ENCODE measurements around the gene ANGPT4. TPM values are rescaled to one million over a fixed set of nuclear protein-coding genes. Genes with fewer than 3 reads are reported as not detected.

Gene ANGPT4
- total RNA-seq, 5 donors from 2014 or later (not counting 1 experiment from before 2014, with no cell fraction given): not detected

DNA sequence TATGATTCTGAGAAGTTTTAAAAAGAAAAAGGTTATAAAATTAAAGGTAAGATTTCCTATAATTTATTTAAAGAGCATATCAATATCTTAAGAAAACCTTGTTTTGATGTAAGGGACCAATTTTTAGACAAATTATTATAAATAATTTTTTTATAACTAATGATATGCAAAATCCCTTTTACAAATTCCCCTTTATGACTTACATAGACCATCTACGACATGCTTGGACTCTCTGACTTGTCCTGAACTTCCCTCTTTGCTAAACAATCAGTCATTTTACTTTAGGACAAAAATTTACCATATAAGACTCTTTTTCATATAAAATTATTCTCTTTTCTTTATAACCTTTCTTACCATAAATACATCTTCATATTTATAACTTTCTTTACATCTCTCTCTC is 15.3 kb upstream of the ANGPT4 start:
- H3K9me3 ChIP-seq: no peaks in the 10 kb centered on the region
- Mint-ChIP-seq H3K27ac (no peak overlapping the region), H3K4me1 (no peaks in the 10 kb centered on the region), H3K9me3 (peaks cover 5 to 16% (median 10%) of the 10 kb centered on the region in 3 donors), H3K36me3 (no peaks in the 10 kb centered on the region), H3K27me3 (peaks cover 5% of the 10 kb centered on the region in 2 donors), H3K4me3 (no peak overlapping the region)
- ChIA-PET POLR2A (no interaction called here), CTCF (no interaction called here)
- H3K36me3 ChIP-seq (ENCODE audit: control insufficient read depth in 2 of 2, extremely low read depth in 1 of 2, insufficient read depth in 1 of 2, low read length in 1 of 2): no peaks in the 10 kb centered on the region
- WGBS (ENCODE audit: insufficient coverage): 55% methylated on average over 1 of the region's 1 CpG
- ATAC-seq (replicated peaks in 1 of 4) (no peak), DNase-seq (no peak)
- H3K4me1 ChIP-seq (ENCODE audit: control insufficient read depth in 1 of 2, extremely low read depth in 1 of 2, insufficient read depth in 2 of 2, low read length in 2 of 2): no peaks in the 10 kb centered on the region
- no peaks in the 10 kb centered on the region for H3K27me3 ChIP-seq (replicated peaks in 1 of 2; ENCODE audit: control insufficient read depth in 2 of 2, extremely low read depth in 1 of 2, insufficient read depth in 2 of 2, low read length in 1 of 2)
- H3K27ac ChIP-seq (ENCODE audit: low read length): no peak overlapping the region
- no peak overlapping the region for H3K4me3 ChIP-seq (ENCODE audit: control insufficient read depth in 1 of 2, extremely low read depth in 1 of 2, low read length in 1 of 2)

- no peak overlapping the region for H3K4me3 ChIP-seq (ENCODE audit: control insufficient read depth in 1 of 2, extremely low read depth in 1 of 2, low read length in 1 of 2)
- ATAC-seq (replicated peaks in 1 of 4): no peak
- no peak overlapping the region for H3K27ac ChIP-seq (ENCODE audit: low read length)
- ChIA-PET POLR2A (no interaction called here), CTCF (no interaction called here)
- no peak overlapping the region for H3K4me3 Mint-ChIP-seq
- peaks cover 10 to 12% of the 10 kb centered on the region in 2 donors for H3K27me3 Mint-ChIP-seq
- no peak for DNase-seq
- 96% methylated on average over 4 of the region's 6 CpGs for WGBS (ENCODE audit: insufficient coverage)
- H3K36me3 Mint-ChIP-seq: no peaks in the 10 kb centered on the region
- no peak overlapping the region for H3K27ac Mint-ChIP-seq
- H3K36me3 ChIP-seq (ENCODE audit: control insufficient read depth in 2 of 2, extremely low read depth in 1 of 2, insufficient read depth in 1 of 2, low read length in 1 of 2): no peaks in the 10 kb centered on the region
- H3K9me3 ChIP-seq: no peaks in the 10 kb centered on the region
- no peaks in the 10 kb centered on the region for H3K4me1 ChIP-seq (ENCODE audit: control insufficient read depth in 1 of 2, extremely low read depth in 1 of 2, insufficient read depth in 2 of 2, low read length in 2 of 2)
- peaks cover 0 to 11% of the 10 kb centered on the region in 2 experiments for H3K27me3 ChIP-seq (replicated peaks in 1 of 2; ENCODE audit: control insufficient read depth in 2 of 2, extremely low read depth in 1 of 2, insufficient read depth in 2 of 2, low read length in 1 of 2)
- no peaks in the 10 kb centered on the region for H3K4me1 Mint-ChIP-seq
- peaks cover 3 to 8% (median 8%) of the 10 kb centered on the region in 3 donors for H3K9me3 Mint-ChIP-seq
Observed at GRCh38 chr20:926670-927069, 10.5 kb upstream of the ANGPT4 start.

DNA sequence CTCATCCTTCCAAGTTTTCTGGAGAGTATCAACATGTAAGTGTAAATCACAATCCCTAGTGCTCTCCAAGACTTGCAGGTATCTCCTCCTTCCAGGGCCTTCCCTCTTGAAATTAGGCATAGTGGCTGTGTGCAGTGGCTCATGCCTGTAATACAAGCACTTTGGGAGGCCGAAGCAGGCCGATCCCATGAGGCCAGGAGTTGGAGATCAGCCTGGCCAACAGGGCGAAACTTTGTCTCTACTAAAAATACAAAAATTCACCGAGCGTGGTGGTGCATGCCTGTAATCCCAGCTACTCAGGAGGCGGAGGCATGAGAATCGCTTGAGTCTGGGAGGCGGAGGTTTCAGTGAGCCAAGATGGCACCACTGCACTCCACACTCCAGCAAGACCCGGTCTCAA is 9.4 kb upstream of the ANGPT4 start:
- H3K36me3 Mint-ChIP-seq: no peaks in the 10 kb centered on the region
- Histone ChIP-seq H3K36me3 (ENCODE audit: control insufficient read depth in 2 of 2, extremely low read depth in 1 of 2, insufficient read depth in 1 of 2, low read length in 1 of 2) (no peaks in the 10 kb centered on the region), H3K27me3 (replicated peaks in 1 of 2; ENCODE audit: control insufficient read depth in 2 of 2, extremely low read depth in 1 of 2, insufficient read depth in 2 of 2, low read length in 1 of 2) (peaks cover 0 to 14% of the 10 kb centered on the region in 2 experiments), H3K9me3 (no peaks in the 10 kb centered on the region), H3K27ac (ENCODE audit: low read length) (no peak overlapping the region), H3K4me3 (ENCODE audit: control insufficient read depth in 1 of 2, extremely low read depth in 1 of 2, low read length in 1 of 2) (no peak overlapping the region), H3K4me1 (ENCODE audit: control insufficient read depth in 1 of 2, extremely low read depth in 1 of 2, insufficient read depth in 2 of 2, low read length in 2 of 2) (no peaks in the 10 kb centered on the region)
- DNase-seq (no peak), ATAC-seq (replicated peaks in 1 of 4) (no peak)
- peaks cover 0 to 1% (median 0%) of the 10 kb centered on the region in 3 donors for H3K9me3 Mint-ChIP-seq
- no peak overlapping the region for H3K27ac Mint-ChIP-seq
- H3K4me3 Mint-ChIP-seq: no peak overlapping the region
- peaks cover 10 to 12% of the 10 kb centered on the region in 2 donors for H3K27me3 Mint-ChIP-seq
- POLR2A ChIA-PET: no interaction called here
- H3K4me1 Mint-ChIP-seq: no peaks in the 10 kb centered on the region
- WGBS (ENCODE audit: insufficient coverage): 50% methylated on average over 2 of the region's 9 CpGs
- CTCF ChIA-PET: no interaction called here

GRCh38 chr20:924639-925038 is 8.5 kb upstream of the ANGPT4 start:
- Mint-ChIP-seq H3K9me3 (no peaks in the 10 kb centered on the region), H3K27me3 (peaks cover 10 to 12% of the 10 kb centered on the region in 2 donors), H3K27ac (no peak overlapping the region), H3K4me1 (no peaks in the 10 kb centered on the region), H3K36me3 (no peaks in the 10 kb centered on the region), H3K4me3 (no peak overlapping the region)
- Histone ChIP-seq H3K4me1 (ENCODE audit: control insufficient read depth in 1 of 2, extremely low read depth in 1 of 2, insufficient read depth in 2 of 2, low read length in 2 of 2) (no peaks in the 10 kb centered on the region), H3K9me3 (no peaks in the 10 kb centered on the region), H3K4me3 (ENCODE audit: control insufficient read depth in 1 of 2, extremely low read depth in 1 of 2, low read length in 1 of 2) (no peak overlapping the region), H3K27me3 (replicated peaks in 1 of 2; ENCODE audit: control insufficient read depth in 2 of 2, extremely low read depth in 1 of 2, insufficient read depth in 2 of 2, low read length in 1 of 2) (peaks cover 0 to 17% of the 10 kb centered on the region in 2 experiments), H3K36me3 (ENCODE audit: control insufficient read depth in 2 of 2, extremely low read depth in 1 of 2, insufficient read depth in 1 of 2, low read length in 1 of 2) (no peaks in the 10 kb centered on the region), H3K27ac (ENCODE audit: low read length) (no peak overlapping the region)
- POLR2A ChIA-PET: no interaction called here
- ATAC-seq (replicated peaks in 1 of 4): no peak
- CTCF ChIA-PET: no interaction called here
- DNase-seq: peak in 1 of 35 experiments; percentile 3

GRCh38 chr20:922781-923180 is 6.6 kb upstream of the ANGPT4 start:
- no peak for DNase-seq

GRCh38 chr20:921068-921467 is 4.9 kb upstream of the ANGPT4 start:
- H3K27ac Mint-ChIP-seq: no peak overlapping the region
- no peaks in the 10 kb centered on the region for H3K4me1 ChIP-seq (ENCODE audit: control insufficient read depth in 1 of 2, extremely low read depth in 1 of 2, insufficient read depth in 2 of 2, low read length in 2 of 2)
- no peak overlapping the region for H3K4me3 ChIP-seq (ENCODE audit: control insufficient read depth in 1 of 2, extremely low read depth in 1 of 2, low read length in 1 of 2)
- H3K36me3 Mint-ChIP-seq: no peaks in the 10 kb centered on the region
- DNase-seq: no peak
- no peak overlapping the region for H3K4me3 Mint-ChIP-seq
- H3K27me3 Mint-ChIP-seq: peaks cover 9 to 13% of the 10 kb centered on the region in 2 donors
- H3K36me3 ChIP-seq (ENCODE audit: control insufficient read depth in 2 of 2, extremely low read depth in 1 of 2, insufficient read depth in 1 of 2, low read length in 1 of 2): no peaks in the 10 kb centered on the region
- WGBS (ENCODE audit: insufficient coverage): 85% methylated on average over 4 of the region's 5 CpGs
- H3K9me3 Mint-ChIP-seq: no peaks in the 10 kb centered on the region
- ChIA-PET CTCF (no interaction called here), POLR2A (no interaction called here)
- H3K27me3 ChIP-seq (replicated peaks in 1 of 2; ENCODE audit: control insufficient read depth in 2 of 2, extremely low read depth in 1 of 2, insufficient read depth in 2 of 2, low read length in 1 of 2): peaks cover 0 to 23% of the 10 kb centered on the region in 2 experiments
- no peaks in the 10 kb centered on the region for H3K9me3 ChIP-seq
- H3K27ac ChIP-seq (ENCODE audit: low read length): no peak overlapping the region
- H3K4me1 Mint-ChIP-seq: no peaks in the 10 kb centered on the region
- no peak for ATAC-seq (replicated peaks in 1 of 4)

More at GRCh38 chr20:922781-923180, 6.6 kb upstream of the ANGPT4 start:
- ChIA-PET CTCF (no interaction called here), POLR2A (no interaction called here)
- Mint-ChIP-seq H3K36me3 (no peaks in the 10 kb centered on the region), H3K27ac (no peak overlapping the region), H3K4me1 (no peaks in the 10 kb centered on the region), H3K27me3 (peaks cover 10 to 12% of the 10 kb centered on the region in 2 donors), H3K9me3 (no peaks in the 10 kb centered on the region), H3K4me3 (no peak overlapping the region)
- ATAC-seq (replicated peaks in 1 of 4): no peak
- Histone ChIP-seq H3K4me3 (ENCODE audit: control insufficient read depth in 1 of 2, extremely low read depth in 1 of 2, low read length in 1 of 2) (no peak overlapping the region), H3K36me3 (ENCODE audit: control insufficient read depth in 2 of 2, extremely low read depth in 1 of 2, insufficient read depth in 1 of 2, low read length in 1 of 2) (no peaks in the 10 kb centered on the region), H3K27ac (ENCODE audit: low read length) (no peak overlapping the region), H3K9me3 (no peaks in the 10 kb centered on the region), H3K27me3 (replicated peaks in 1 of 2; ENCODE audit: control insufficient read depth in 2 of 2, extremely low read depth in 1 of 2, insufficient read depth in 2 of 2, low read length in 1 of 2) (peaks cover 0 to 17% of the 10 kb centered on the region in 2 experiments), H3K4me1 (ENCODE audit: control insufficient read depth in 1 of 2, extremely low read depth in 1 of 2, insufficient read depth in 2 of 2, low read length in 2 of 2) (no peaks in the 10 kb centered on the region)
- WGBS (ENCODE audit: insufficient coverage): 62% methylated on average over 3 of the region's 4 CpGs

GRCh38 chr20:920311-920710 is 4.2 kb upstream of the ANGPT4 start:
- Histone ChIP-seq H3K36me3 (ENCODE audit: control insufficient read depth in 2 of 2, extremely low read depth in 1 of 2, insufficient read depth in 1 of 2, low read length in 1 of 2) (no peaks in the 10 kb centered on the region), H3K4me3 (ENCODE audit: control insufficient read depth in 1 of 2, extremely low read depth in 1 of 2, low read length in 1 of 2) (no peak overlapping the region), H3K27ac (ENCODE audit: low read length) (no peak overlapping the region), H3K4me1 (ENCODE audit: control insufficient read depth in 1 of 2, extremely low read depth in 1 of 2, insufficient read depth in 2 of 2, low read length in 2 of 2) (no peaks in the 10 kb centered on the region), H3K27me3 (replicated peaks in 1 of 2; ENCODE audit: control insufficient read depth in 2 of 2, extremely low read depth in 1 of 2, insufficient read depth in 2 of 2, low read length in 1 of 2) (peaks cover 0 to 25% of the 10 kb centered on the region in 2 experiments), H3K9me3 (no peaks in the 10 kb centered on the region)
- no peak overlapping the region for H3K27ac Mint-ChIP-seq
- no peaks in the 10 kb centered on the region for H3K4me1 Mint-ChIP-seq
- DNase-seq (no peak), ATAC-seq (replicated peaks in 1 of 4) (no peak)
- no peaks in the 10 kb centered on the region for H3K9me3 Mint-ChIP-seq
- no peaks in the 10 kb centered on the region for H3K36me3 Mint-ChIP-seq
- ChIA-PET POLR2A (no interaction called here), CTCF (no interaction called here)
- H3K4me3 Mint-ChIP-seq: no peak overlapping the region
- H3K27me3 Mint-ChIP-seq: peaks cover 7% of the 10 kb centered on the region in 2 donors
- WGBS (ENCODE audit: insufficient coverage): no CpG with 5 or more reads among the region's 4 CpGs

All from T-cell (primary cell).